AG04450 (cell line): ENCODE measurements around the gene SLC49A3. TPM values are rescaled to one million over a fixed set of nuclear protein-coding genes. Genes with fewer than 3 reads are reported as not detected.

Experiments
- CTCF ChIA-PET: fragments of 300-600, 350-600 bp; formaldehyde crosslinking; extraction: SDS; loops from one replicate; lab custom pipeline; 2022; ENCODE audit warnings: antibody characterized with exemption, inconsistent platforms; lab: Charles Lee
- POLR2A ChIA-PET: fragments of 350-600 bp; formaldehyde crosslinking; extraction: SDS; loops from one replicate; lab custom pipeline; 2021; ENCODE audit warnings: antibody characterized with exemption, inconsistent platforms; lab: Yijun Ruan, JAX
- DNase-seq: peaks from one replicate; pipeline ENCODE4 v3.0.0-alpha.2; 2011; ENCODE audit warnings: low read depth, low spot score
- H3K27ac ChIP-seq: one replicate; pipeline ENCODE4 v1.5.1; 2012; ENCODE audit warnings: low read depth, low read length, control low read depth
- H3K27me3 ChIP-seq: one replicate; pipeline ENCODE4 v1.6.0; 2012; ENCODE audit warnings: low read length; ENCODE audit not compliant: control insufficient read depth, insufficient read depth
- H3K4me3 ChIP-seq: 2 replicates; pipeline ENCODE4 v1.5.1; 2011; ENCODE audit warnings: mild to moderate bottlenecking, low read depth, low read length, control low read depth
- H3K9me3 ChIP-seq: 2 replicates; pipeline ENCODE4 v1.5.1; 2012; ENCODE audit warnings: low read length; ENCODE audit not compliant: control insufficient read depth, insufficient read depth
- polyA plus RNA-seq: library from polyadenylated mRNA; depleted of rRNA; stranded (reverse); fragments of >200 nt; gene quantifications from 2 replicates; pipeline ENCODE4 v1.2.3, GENCODE V29; 2011
- TF ChIP-seq, protein P1 (sequence below): IDR thresholded peaks from 2 replicates; pipeline ENCODE4 v1.5.1; 2011; ENCODE audit warnings: low read depth, low read length, control low read depth, inconsistent platforms

Gene SLC49A3
- polyA plus RNA-seq, 1 experiment = not detected

DNA sequence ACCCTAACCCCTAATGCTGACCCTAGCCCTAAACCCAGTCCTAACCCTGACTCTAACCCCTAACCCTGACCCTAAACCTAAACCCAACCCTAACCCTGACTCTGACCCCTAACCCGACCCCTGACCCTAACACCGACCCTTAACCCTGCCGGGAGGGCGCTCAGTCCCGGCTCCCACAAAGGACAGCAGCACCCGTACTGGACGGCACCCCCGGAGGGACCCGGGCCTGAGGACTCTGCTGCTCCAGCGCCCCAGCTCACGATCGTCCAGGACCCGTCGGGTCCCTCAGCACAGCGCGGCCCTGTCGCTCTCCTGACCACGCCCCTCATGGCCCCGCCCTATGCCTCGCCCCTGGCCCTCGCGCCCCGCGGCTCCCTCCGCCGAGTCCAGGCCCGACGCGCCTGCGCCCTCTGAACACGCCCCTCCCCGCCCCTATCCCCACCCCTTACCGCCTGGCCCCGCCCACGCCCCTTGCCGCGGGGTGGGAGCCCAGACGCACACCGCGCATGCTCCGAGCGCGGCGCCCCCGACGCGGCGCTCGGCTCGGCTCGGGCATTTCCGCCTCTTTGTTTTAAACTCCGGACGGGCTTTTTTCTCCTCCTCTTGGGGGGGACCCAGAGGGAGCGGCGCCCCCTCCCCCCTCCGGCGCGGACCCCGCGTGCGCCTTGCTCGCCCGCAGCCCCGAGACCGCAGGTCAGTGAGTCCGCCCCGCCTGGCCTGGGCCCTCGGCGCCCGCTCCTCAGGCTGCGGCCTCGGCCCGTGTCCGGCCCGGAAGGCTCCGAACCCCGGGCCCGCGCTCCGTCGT is 16.5 kb upstream of the SLC49A3 start, which contains the start of gene PCGF3:
Gene PCGF3, plus strand, starts transcription at position 555 of the 805 bp plus-strand sequence. CDS start 27,849 bp downstream, outside the sequence.
- CTCF ChIA-PET = no interaction called here
- TF ChIP-seq, protein P1, sequence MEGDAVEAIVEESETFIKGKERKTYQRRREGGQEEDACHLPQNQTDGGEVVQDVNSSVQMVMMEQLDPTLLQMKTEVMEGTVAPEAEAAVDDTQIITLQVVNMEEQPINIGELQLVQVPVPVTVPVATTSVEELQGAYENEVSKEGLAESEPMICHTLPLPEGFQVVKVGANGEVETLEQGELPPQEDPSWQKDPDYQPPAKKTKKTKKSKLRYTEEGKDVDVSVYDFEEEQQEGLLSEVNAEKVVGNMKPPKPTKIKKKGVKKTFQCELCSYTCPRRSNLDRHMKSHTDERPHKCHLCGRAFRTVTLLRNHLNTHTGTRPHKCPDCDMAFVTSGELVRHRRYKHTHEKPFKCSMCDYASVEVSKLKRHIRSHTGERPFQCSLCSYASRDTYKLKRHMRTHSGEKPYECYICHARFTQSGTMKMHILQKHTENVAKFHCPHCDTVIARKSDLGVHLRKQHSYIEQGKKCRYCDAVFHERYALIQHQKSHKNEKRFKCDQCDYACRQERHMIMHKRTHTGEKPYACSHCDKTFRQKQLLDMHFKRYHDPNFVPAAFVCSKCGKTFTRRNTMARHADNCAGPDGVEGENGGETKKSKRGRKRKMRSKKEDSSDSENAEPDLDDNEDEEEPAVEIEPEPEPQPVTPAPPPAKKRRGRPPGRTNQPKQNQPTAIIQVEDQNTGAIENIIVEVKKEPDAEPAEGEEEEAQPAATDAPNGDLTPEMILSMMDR = no peak
- no peaks in the 10 kb centered on the region; the same call in 1 of the 2 replicates for H3K9me3 ChIP-seq
- peaks cover 5% of the 10 kb centered on the region for H3K27me3 ChIP-seq
- no peak within 1 kb of the TSS for H3K27ac ChIP-seq
- POLR2A ChIA-PET = no interaction called here
- peak within 1 kb of the TSS; percentile 78 for H3K4me3 ChIP-seq
- DNase-seq = peak; percentile 85

- Histone ChIP-seq H3K27me3 (peaks cover 5% of the 10 kb centered on the region), H3K9me3 (no peaks in the 10 kb centered on the region; the same call in 1 of the 2 replicates), H3K27ac (no peak overlapping the region), H3K4me3 (peak overlapping the region; percentile 62; the same call in 1 of the 2 replicates)
- DNase-seq = no peak
- ChIA-PET POLR2A (no interaction called here), CTCF (no interaction called here)
- TF ChIP-seq, protein P1 = no peak
These were observed 16.0 kb upstream of the SLC49A3 start for GRCh38 chr4:704971-705277.

DNA sequence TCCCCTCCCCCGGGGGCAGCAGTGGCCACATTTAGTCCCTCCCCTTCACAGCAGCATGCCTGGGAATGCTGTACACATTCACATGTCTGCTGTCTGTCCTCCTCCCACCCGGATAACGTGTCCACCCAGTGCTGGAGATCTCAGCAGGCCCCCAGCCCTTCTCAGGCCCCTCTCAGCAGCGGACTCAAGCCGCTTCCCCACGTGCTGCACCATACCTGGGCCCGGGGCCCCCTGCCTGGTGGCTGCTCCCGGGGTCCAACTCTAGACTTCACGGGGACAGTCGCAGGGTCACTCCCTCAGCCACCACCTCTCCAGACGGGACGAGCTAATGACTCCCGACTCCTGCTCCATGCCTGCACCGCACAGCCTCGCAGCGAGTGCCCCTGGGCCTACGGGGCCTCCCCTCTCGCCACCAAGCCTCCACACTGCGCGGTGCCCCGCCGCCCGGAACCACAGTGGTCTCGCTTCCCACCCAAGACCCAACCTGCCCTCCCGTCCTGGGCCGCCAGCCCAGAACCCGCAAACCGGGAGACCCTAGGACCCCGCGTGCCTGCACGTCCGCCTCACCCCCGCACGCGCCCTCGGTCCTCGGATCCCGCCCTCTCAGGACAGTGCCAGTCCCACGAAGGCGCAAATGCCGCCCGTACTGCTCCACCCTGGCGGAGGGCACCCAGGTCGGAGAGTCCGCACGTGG is 15.4 kb upstream of the SLC49A3 start:
- Histone ChIP-seq H3K4me3 (no peak overlapping the region), H3K27me3 (peaks cover 5% of the 10 kb centered on the region), H3K27ac (no peak overlapping the region), H3K9me3 (no peaks in the 10 kb centered on the region; the same call in 1 of the 2 replicates)
- no peak for DNase-seq
- TF ChIP-seq, protein P1 = no peak
- ChIA-PET POLR2A (no interaction called here), CTCF (no interaction called here)

GRCh38 chr4:703336-704197 is 14.6 kb upstream of the SLC49A3 start:
- Histone ChIP-seq H3K4me3 (no peak overlapping the region), H3K27me3 (peaks cover 5% of the 10 kb centered on the region), H3K27ac (no peak overlapping the region), H3K9me3 (no peaks in the 10 kb centered on the region; the same call in 1 of the 2 replicates)
- TF ChIP-seq, protein P1 = no peak
- no peak for DNase-seq
- CTCF ChIA-PET = interaction anchor here (0.6 kb wide), 1 partner anchor 556 kb away, joined by 4 read pairs; no protein-coding TSS in a partner anchor
- POLR2A ChIA-PET = no interaction called here
